HG02970 (cell line): ENCODE results near the gene DGUOK.
"Not testable (repeated sequence)": the region's sequence is repeated elsewhere in the genome, so short reads cannot be mapped to it uniquely, and the experiment has no call there.

Source experiments
- ATAC-seq: cut with Tn5 transposase; IDR thresholded peaks from one replicate; pipeline ENCODE4 v1.9.1; 2021; ENCODE audit warnings: mild to moderate bottlenecking, moderate library complexity, moderate number of reproducible peaks; ENCODE audit not compliant: unreplicated experiment, low FRiP score

Gene DGUOK

DNA sequence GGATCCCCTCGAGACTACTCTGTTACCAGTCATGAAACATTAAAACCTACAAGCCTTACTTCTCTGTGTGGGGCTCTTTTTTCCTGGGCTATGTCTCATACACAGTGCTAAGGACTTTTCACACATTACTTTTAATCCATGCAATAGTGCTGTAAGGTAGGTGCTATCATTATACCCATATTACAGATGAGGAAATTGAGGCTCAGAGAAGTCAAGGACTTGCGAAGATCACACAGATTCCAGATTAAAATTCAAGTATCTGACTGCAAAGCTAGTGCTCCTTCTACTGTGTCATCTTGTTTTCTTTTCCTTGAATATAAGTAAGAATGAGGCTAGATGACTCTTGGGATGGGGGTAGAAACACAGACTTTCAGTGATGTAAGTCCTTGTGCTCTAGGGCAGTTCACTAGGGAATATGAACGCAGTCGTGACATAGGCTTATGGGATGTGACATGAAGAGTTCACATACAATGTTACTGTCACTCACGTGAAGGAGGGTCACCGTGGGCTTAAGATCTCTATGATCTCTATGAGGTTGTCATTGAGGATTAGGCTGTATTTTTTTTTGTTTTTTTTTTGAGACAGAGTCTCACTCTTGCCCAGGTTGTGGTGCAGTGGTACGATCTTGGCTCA lies 7.0 kb upstream of the DGUOK start:
- ATAC-seq: no peak

- ATAC-seq: no peak
Observed at GRCh38 chr2:73920577-73921545, 5.8 kb upstream of the DGUOK start.

DNA sequence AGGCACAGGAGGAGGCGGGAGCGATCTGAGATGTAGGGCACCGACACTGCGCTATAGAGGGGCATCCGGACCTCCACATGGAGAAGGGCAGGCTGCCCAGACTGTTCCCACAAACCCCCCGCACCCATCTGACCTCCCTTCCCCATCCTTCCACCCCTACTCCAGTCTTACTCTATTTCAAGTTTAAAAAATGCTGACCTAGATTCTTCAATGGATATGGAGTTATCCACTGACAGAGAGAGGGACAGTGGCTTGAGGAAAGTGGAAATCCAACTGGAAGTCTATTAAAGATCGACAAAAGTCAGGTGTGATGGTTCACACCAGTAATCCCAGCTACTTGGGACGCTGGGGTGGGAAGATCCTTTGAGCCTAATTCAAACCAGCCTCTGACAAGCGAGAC lies 5.1 kb upstream of the DGUOK start:
- no peak for ATAC-seq

DNA sequence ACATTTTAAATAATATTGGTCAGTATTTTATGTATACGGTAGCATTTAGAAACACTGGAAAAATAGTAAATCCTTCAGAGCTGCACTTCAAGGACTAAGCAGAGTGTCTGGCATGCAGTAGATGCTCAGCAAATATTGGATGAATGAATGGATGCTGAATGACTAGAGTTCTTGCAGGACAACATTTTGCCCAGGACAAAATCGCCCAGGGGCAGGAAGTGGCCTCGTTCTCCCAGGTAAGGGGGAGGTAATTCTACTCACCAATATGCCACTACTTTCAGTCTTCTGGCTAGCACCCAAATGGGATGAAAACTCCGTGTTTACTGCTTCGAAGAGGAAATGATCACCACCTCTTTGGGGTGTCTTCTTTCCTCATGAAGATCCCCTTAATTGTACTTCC lies 4.0 kb upstream of the DGUOK start:
- ATAC-seq: no peak

DNA sequence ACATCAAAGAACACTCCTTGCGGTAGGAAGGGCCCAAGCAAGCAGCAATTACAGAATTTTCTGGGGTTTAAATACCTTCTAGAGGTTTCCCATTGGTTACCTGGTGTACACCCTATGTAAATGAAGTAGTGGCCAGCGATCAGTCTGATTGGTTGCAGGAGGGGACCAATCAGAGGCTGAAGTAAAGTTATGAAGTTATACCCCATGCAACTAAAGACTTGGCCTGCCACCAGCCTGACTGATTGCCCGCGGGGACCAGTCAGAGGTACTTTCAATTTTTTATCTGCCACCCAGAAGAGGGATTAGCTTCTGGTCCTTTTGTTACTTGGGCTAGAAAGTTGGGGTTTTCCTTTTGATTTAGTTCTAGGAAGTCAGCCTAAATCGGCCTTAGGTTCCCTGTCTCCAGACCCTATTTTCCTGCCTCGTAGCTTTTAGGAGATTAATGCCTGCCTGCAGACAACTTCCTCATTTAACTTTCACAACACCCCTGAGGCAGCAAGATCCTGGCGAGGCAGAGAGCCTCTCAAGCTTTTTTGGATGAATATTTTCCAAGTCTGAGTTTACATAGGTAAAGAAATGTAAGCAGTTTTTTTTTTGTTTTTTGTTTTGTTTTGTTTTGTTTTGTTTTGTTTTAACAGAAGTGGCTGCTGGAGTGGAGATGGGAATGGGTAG lies 1.5 kb upstream of the DGUOK start:
- no peak for ATAC-seq

DNA sequence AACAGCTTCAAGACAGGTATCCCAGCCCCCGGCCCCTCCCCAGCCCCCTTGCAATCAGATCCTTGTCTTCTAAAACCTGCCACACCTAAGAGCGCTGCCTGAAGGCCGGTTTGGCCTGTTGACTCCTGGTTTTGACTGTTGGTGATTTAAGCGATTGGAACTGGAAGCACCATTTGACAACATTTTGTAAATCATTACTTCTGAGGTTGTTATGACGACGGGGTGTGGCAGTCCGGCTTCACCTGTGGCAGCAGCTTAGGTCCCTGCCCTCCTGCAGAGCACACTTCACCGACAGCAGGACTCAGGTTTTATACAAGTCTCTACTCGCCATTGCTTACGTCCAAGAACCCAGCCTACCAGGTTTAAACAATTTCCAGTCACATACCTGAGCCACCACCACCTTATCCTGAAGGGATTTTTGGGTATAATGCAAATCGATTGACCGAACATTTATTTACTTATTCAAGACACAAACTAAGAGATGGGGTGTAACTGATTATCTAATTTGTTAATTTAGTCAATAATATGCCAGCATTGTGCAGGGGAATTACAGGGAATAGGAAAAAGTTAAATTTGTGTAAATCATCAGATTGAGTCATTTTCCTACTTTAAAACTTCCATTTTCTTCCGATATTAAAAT lies 707 bp upstream of the DGUOK start:
- ATAC-seq: no peak

- ATAC-seq: no peak
Observed at GRCh38 chr2:73927344-73927743, 664 bp downstream of the DGUOK start.

- no peak for ATAC-seq
Observed at GRCh38 chr2:73928963-73929347, 2.3 kb downstream of the DGUOK start.

- no peak for ATAC-seq
Observed at GRCh38 chr2:73930386-73930785, 3.7 kb downstream of the DGUOK start.

DNA sequence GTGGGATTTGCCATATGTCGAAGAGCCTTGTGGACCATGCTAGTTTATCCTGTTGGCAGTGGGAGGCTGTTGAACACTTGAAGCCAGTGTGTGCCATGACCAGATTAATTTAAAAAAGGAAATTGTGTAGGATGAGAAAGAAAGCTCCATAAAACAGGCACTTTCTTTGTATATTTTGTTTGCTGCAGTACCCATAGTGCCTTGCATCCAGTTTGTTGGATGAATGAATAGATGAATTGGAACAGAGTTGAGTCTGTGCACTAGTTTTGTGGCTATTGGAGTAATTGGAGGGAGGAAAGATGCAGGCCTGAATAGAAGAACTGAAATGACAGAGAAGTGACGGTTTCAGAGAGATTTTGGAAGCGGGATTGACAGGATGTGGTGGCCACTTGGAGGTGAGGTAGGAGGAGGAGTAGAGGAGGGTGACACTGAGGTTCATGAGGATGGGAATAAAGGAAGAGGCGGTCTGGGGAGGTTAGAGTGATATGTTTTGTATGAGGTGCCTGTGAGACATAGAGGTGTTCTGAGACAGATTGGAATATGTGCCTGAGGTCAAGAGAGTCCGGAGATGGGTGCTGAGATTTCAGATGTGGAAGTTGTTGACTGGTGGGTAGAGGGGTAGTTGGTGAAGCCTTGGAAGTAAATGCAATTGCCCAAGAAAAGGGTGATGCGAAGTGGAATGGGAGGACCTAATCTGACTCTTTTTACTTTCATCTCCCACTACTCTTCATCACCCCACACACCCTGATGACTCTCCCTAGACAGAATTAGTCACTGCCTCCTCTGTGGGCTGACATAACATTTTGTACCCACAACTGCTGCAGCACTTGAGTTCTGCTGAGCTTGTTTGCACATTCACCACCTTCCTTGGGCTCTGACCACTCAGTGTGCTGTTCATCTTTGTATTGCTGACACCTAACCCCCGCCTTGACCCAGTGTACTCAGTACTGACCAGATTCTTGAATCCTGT lies 5.1 kb downstream of the DGUOK start:
- no peak for ATAC-seq

DNA sequence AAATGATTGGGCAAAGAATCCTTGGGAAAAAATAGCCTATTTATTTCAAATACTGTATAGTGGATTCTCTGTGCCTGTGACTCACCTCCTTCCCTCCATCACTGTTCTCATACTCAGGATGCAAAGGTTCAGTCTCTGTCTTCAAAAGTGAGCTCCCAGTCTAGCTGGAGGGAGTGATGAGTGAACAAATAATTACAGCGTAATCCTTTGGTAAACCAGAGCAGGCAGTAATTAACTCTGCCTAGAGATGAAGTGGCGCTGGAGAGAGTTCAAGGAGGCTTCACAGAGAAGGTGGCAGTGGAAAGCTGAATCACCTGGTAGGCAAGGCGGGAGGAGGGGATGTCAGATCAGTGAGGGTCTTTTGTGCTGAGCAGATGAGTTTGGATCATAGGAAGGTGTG lies 6.5 kb downstream of the DGUOK start:
- ATAC-seq: no peak

- no peak for ATAC-seq
Observed at GRCh38 chr2:73935641-73936040, 9.0 kb downstream of the DGUOK start.

DNA sequence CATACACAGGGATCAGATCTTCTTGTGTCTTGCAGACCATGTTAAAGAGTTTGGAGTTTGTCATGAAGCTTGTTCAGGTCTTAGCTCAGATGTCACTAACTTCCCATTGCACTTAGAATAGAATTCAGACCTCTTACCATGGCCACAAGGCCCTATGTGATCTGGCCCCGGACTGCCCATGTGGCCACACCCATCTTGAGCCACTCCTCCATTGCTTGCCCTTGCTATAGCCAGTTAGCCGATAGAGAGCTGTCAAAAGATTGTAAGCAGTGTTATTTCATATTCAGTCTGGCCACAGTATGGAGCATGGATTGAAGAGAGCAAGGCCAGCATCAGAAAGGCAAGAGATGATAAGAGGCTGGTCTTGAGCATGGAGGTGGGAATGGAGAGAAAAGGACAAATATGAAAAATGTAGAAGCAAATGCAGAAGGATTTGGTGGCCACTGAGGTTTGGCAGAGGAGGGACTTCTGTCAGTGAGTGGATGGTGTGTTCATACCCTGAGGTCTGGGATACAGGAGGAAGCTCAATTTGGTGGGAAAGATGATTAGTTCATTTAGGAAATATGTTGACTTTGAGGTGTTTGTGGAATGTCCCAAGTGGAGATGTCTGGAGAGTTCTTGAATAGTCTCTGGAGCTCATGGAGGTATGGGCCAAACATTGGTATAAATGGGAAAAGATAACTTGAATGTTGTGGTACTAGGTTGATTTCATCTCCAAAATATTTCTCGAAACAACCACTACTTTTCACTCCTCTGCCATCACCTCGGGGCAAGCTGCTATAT lies 10.6 kb downstream of the DGUOK start:
- no peak for ATAC-seq

- ATAC-seq: no peak
Observed at GRCh38 chr2:73937899-73938298, 11.2 kb downstream of the DGUOK start.

DNA sequence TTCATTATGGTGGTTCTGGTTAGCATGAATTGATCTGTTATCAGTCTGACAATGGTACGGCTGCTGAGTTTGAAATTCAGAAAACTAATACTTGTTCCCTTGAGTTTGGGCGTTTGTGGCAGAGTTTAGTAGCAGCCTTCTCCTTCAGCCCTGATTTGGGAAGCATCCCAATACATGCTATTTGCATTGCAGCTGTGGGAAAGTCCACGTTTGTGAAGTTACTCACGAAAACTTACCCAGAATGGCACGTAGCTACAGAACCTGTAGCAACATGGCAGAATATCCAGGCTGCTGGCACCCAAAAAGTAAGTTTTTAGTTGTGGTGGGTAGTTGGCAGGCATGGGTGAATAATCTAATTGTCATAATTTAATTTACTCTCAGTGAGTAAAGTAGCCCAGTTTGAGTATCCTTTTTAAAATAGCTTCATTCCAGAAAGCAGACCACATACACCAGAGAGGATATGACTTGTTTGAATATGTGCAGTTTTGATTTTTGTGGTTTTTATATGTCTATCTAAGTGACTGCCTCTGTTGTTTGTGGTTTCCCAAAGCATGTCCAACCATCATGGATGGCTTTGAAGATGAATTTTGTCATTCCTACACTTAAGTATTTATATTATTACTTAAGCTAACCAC lies 12.2 kb downstream of the DGUOK start:
- ATAC-seq: no peak

DNA sequence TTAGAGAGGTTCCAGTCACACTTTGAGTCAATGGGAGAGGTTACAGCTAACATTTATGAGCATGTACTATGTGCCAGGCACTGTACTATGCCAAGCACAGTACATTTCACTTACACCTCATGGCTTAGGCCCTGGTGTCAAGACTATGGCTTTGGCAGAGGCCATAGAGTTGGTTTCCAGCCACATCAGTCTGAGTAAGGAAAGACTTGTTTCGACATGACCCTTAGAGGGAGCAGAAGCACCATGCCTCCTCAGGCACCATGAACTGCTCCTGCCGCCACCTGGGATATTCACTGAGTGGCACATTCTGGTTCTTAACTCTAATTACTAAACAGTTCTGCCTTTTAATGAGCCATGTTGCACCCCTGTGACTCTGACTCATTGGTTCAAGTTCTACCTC lies 12.7 kb downstream of the DGUOK start:
- ATAC-seq: no peak

DNA sequence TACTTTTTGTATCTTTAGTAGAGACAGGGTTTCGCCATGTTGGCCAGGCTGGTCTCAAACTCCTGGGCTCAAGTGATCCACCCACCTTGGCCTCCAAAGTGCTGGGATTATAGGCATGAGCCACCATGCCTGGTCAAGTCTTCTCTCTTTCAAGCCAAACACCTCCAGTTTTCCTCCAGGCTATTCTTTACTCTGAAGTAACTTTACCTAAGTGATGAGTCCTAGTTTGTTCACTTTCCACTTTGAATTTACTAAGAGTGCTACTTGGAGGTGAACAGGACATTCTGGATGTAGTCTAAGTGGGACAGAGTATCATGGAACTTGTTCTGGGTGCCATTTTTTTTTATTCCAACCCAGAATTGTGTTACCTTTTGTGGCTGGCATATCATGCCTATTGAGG lies 13.4 kb downstream of the DGUOK start:
- ATAC-seq: not testable (repeated sequence)

- ATAC-seq: no peak
Observed at GRCh38 chr2:73942664-73943063, 16.0 kb downstream of the DGUOK start.

DNA sequence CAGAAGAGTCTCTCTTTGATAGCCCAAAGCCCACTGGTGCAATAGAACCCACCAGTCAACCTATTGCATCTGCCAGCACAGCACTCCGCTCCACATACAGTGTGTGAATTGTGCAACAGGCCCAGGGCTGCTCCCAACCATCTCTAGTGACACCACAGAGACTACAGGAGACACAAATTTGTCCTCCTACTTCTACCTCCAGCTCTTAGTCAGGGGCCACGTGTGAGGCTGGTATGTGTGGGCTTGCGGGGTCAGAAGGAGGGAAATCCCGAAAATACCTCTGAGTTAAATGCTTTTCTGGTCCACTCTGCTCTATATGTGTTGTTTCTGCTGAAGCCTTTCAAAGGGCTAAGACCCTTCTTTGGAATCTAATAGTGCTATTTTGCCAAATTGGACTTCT lies 18.0 kb downstream of the DGUOK start:
- ATAC-seq: no peak
